GM20431 (cell line): Measurements from ENCODE around the gene UPF1.
"Not testable (repeated sequence)": the region's sequence is repeated elsewhere in the genome, so short reads cannot be mapped to it uniquely, and the experiment has no call there.

Experiments
- in situ Hi-C: fragments of 300-500 bp; cut with MseI, MboI; formaldehyde crosslinking; loops from one replicate; pipeline ENCODE4 v1.15.0; 2020; ENCODE audit warnings: low sequenced_read_pairs; ENCODE audit not compliant: unreplicated experiment

UPF1 gene

DNA sequence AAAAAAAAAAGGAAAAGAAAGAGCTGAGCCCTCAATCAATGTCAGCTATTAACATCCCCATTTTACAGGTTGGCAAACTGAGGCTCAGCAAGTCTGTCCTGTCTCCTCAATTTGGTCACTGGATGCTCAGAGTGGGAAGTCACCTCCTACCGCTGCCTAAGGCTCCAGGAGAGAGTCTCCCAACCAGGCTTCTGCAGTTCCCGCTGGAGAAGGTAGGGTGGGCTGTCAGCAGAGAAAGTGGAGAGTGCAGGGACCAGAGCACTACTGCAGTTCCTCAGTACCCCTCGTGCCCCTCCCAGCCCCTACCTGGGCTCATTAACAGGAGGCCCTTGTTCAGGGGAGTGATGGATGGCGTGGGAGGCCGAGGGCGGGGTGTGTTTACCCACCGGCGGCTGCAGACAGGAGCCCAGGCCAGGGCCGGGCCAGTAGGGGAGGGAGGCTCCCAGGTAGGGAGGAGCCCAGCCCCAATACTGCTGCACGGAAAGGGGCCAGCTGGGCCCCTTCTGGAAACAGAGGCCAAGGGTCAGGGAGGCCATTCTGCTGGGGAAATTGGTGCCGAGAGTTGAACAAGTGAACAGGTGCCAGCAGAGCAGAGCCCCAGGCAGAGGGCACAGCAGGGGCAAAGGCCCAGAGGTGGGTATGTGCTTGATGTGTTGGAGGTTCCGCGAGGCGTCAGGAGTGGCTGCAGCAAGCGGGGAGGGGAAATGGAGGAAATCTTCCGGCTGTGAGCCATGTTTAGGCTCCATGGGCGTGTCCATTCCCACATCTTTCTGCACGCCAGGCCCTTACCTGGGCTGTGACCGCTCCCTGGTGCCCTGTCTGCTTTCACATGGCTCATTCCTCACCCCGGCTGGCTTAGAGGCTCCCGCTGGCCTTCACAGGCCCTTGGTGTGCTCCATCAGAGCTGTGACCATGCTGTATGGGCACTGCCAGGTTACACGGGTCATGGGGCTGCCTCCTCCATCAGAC lies 33.1 kb upstream of the UPF1 start:
- in situ Hi-C loops: no loop called here

GRCh38 chr19:18799389-18799970 lies 32.3 kb upstream of the UPF1 start:
- in situ Hi-C loops: no loop called here

- in situ Hi-C loops: no loop called here
Observed at GRCh38 chr19:18800079-18800478, 31.7 kb upstream of the UPF1 start.

DNA sequence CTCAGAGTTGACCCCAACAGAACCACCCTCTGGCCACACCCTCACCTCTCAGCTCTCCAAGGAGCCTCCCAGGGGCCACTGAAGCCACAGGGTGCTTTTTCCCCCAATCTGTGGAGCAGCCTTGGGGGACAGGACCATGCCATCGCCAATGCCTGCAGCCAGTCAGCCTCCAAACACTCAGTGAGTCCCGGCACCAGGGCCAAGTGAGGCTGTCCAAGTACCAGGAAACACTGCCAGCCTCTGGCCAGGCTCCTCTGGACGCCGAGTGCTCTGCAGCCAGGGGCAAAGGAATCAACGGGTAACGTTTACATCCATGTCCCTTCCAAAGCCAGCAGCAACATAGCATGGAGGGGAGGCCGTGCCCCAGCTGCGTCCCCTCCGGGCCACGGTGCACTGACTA lies 31.1 kb upstream of the UPF1 start:
- in situ Hi-C loops: no loop called here

- in situ Hi-C loops: no loop called here
Observed at GRCh38 chr19:18802354-18802753, 29.4 kb upstream of the UPF1 start.

GRCh38 chr19:18803550-18804138 lies 28.1 kb upstream of the UPF1 start:
- in situ Hi-C loops: no loop called here

- in situ Hi-C loops: no loop called here
Observed at GRCh38 chr19:18804139-18804601, 27.6 kb upstream of the UPF1 start.

- in situ Hi-C loops: no loop called here
Observed at GRCh38 chr19:18804643-18805042, 27.1 kb upstream of the UPF1 start.

- in situ Hi-C loops: no loop called here
Observed at GRCh38 chr19:18807861-18808331, 23.9 kb upstream of the UPF1 start.

DNA sequence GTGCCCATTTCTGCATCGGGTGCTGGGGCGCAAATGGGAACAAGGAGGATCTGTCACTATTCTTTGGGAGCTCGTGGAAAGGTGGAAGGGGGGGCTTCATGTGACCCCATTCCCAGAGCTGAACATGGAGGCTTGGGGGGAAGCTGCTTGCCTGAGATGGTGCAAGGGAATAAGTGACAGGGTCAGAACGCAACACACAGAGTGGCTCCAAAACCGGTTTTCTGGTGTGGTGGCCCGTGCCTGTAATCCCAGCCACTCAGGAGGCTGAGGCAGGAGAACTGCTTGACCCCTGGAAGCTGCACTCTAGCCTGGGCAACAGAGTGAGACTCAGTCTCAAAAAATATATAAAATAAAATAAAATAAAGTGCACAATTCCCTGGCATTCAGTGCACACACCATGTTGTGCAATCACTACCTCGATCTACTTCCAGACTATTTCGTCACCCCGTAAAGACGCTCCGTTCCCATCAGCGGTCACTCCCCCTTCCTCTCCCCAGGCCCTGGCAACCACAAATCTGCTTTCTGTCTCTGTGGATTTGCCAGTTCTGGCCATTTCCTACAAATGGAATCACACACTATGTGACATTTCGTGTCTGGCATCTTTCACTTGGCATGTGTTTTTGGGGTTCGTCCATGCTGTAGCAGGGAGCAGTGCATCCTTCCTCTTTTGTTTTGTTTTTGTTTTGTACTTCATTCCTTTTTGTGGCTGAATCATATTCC lies 22.4 kb upstream of the UPF1 start:
- in situ Hi-C loops: no loop called here

GRCh38 chr19:18811638-18812037 lies 20.1 kb upstream of the UPF1 start:
- in situ Hi-C loops: not testable (repeated sequence)

DNA sequence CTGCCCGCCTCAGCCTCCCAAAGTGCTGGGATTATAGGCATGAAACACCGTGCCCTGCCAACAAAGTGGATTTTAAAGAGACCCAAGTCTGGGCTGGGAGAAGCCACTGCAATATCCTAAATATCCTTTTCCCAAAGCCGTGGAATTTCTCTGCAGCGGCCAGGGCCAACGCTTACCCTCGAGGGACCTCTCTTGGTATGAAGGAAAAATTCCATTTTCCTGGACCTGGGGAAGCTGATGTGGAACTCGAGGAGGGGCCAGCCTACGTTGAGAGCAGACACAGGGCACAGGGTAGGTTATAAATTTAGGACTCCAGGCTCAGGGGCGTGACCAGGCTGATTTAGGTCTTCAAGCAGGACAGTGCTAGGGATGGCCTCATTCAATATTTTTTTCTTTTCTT lies 17.7 kb upstream of the UPF1 start:
- in situ Hi-C loops: no loop called here

GRCh38 chr19:18815673-18816072 lies 16.1 kb upstream of the UPF1 start:
- in situ Hi-C loops: no loop called here

- in situ Hi-C loops: not testable (repeated sequence)
Observed at GRCh38 chr19:18816645-18817044, 15.1 kb upstream of the UPF1 start.

DNA sequence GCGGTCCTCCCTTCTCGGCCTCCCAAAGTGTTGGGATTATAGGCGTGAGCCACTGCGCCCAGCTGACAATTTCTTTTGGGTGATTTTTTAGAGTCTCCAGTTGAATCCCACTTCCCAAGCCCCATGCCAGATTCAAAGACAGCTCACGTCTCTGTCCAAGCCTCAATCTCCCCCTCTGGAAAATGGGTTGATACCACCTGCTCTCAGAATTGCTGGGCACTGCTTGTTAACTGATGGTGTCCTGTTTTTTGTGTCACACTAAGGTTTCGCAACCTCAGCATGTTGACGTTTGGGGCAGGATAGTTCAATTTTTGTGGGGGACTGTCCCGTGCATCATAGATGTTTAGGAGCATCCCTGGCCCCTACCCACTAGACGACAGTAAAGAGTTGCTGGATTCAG lies 14.2 kb upstream of the UPF1 start:
- in situ Hi-C loops: no loop called here

DNA sequence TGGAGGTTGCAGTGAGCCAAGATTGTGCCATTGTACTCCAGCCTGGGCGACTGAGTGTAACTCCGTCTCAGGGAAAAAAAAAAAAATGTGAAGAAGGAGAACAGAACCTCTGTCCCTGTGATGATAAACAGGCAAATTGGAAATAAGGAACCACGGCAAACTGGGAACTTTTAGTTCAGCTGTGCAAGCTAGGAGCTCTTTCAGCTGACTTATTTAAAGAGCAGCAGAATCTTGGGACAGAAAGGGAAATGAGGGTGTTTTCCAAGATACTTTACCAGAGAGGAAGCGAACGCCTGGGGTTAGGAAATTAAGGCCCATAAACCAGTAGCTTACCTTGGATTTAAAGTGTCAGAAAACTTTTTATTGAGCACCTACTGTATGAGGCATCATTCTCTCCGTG lies 3.0 kb upstream of the UPF1 start:
- in situ Hi-C loops: no loop called here

DNA sequence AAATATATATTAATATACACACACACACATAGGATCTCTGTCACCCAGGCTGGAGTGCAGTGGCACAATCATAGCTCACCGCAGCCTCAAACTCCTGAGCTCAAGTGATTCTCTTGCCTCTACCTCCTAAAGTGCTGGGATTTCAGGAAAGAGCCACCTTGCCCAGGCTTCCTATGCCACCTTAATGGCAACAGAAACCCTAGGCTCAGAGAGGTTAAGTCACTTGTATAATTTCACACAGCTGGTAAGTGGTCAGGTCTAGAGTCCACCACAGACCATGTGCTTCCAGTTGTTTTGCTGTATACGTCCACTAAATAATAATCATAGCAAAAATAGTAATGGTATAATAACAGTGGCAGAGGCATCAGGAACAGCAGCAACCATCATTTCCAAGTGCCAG lies 1.3 kb upstream of the UPF1 start:
- in situ Hi-C loops: no loop called here

GRCh38 chr19:18832306-18833140 lies 764 bp downstream of the UPF1 start:
- in situ Hi-C loops: no loop called here

DNA sequence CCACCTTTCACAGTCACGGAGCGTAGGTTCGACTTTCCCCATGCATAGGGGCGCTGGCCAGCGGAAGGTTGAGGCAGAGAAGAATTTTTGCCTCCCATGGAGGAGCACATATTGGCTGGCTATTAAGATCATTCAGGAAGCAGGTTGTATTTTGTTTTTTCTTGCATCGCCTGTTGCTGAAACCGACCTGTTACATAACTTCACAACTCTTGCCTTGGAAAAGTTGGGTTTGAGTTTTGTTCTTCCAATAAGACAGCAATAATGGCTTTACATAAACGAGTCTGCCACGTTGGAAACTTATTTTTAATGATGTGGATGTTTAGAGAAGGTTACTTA lies 1.4 kb downstream of the UPF1 start:
- in situ Hi-C loops: no loop called here
